ENCODE data around the gene TRIM74.
"Not testable (repeated sequence)": the region's sequence is repeated elsewhere in the genome, so short reads cannot be mapped to it uniquely, and the experiment has no call there.

The TRIM74 gene

DNA sequence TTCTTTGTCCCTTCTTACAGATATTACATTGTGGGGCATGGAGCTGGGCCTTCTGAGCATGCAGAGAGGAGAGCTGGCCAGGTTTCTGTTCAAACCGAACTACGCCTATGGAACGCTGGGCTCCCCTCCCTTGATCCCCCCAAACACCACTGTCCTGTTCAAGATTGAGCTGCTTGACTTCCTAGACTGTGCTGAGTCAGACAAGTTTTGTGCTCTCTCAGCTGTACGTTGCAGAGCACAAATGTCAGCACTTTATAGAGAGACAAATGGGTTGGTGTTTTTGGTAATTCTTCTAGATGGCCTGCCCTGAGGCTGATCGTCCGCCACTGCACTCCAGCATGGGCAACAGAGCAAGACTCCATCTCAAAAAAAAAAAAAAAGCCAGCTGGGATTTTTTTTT, 2.2 kb upstream of the TRIM74 start:
- H4K20me1 ChIP-seq; H3K27ac ChIP-seq; H3K9ac ChIP-seq; H3K4me2 ChIP-seq; H3K4me1 ChIP-seq; H3K36me3 ChIP-seq; H3K27me3 ChIP-seq; H3K4me3 ChIP-seq; H3K9me3 ChIP-seq (replicated peaks in 1 of 11): not testable (repeated sequence)

DNA sequence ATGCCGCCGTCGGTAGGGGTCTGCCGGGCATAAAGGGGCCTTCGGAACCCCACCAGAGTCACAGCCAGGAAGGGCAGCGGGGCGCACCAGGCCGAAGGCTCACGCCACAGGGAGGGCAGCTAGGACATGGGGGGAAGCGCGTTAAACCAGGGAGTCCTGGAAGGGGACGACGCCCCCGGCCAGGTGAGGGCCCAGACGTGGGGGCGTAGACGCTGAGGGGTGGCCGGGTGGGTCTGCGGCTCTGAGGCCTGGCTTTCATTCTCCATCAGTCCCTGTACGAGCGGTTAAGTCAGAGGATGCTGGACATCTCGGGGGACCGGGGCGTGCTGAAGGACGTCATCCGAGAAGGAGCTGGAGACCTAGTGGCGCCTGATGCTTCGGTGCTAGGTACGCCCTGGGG, 422 bp upstream of the TRIM74 start:
- H3K27ac ChIP-seq; H4K20me1 ChIP-seq; H3K9ac ChIP-seq; H3K27me3 ChIP-seq; H3K4me3 ChIP-seq; H3K36me3 ChIP-seq; H3K4me2 ChIP-seq; H3K4me1 ChIP-seq; H3K9me3 ChIP-seq (replicated peaks in 1 of 11): not testable (repeated sequence)

DNA sequence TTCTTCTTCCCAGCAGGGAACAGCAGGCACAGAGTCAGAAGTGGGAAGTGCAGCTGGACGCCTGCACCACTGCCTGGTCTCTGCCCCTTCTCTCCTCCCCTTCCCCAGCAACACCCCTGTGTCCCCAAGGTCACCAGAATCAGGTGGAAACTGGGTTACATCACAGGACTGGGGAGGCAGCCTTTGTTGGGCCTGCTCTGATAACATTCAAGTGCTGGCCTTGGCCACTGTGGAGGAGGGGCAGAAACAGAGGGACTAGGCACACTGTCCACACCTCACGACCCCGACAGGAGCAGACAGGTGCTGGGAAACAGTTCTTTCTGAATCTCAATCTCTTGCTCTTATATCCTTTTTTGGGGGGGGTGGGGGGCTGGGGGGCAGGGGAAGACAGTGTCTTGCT, 2.4 kb downstream of the TRIM74 start:
- not testable (repeated sequence) for H4K20me1 ChIP-seq; H3K9ac ChIP-seq; H3K36me3 ChIP-seq; H3K27me3 ChIP-seq; H3K4me3 ChIP-seq; H3K4me1 ChIP-seq; H3K4me2 ChIP-seq; H3K9me3 ChIP-seq (replicated peaks in 1 of 11); H3K27ac ChIP-seq

DNA sequence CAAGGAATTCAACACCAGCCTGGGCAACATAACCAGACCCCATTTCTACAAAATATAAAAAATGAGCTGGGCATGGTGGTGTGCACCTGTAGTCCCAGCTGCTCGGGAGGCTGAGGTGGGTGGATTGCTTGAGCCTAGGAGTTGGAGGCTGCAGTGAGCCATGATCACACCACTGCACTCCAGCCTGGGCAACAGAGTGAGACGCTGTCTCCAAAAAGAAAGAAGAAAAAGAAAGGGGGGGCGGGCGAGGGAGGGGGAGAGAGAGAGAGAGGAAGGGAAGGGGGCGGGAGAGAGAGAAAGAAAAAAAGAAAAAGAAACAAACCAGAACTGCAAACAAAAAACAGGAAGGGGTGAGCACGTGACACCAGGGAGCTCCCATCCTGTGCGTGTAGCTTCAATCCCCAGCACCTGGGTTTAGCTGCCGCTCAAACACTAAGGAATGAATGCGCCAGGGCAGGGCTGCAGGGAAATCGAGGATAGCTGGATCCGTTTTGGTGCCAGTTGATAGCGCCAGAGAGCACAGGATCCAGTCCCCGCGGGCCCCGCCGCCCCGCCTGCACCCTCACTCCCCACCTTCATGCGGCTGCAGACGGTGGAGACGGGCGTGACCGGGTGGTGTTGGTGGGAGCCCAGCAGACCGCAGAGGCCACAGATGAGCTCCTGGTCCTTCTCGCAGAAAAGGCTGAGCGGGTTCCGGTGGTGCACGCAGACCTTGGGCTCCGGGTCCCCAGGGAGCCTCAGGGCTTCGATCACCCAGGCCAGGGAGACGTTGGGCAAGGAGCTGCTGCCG, 3.9 kb downstream of the TRIM74 start:
- H3K9ac ChIP-seq; H3K36me3 ChIP-seq; H3K27me3 ChIP-seq; H3K4me2 ChIP-seq; H3K4me3 ChIP-seq; H3K9me3 ChIP-seq (replicated peaks in 1 of 11); H4K20me1 ChIP-seq; H3K27ac ChIP-seq; H3K4me1 ChIP-seq: not testable (repeated sequence)

DNA sequence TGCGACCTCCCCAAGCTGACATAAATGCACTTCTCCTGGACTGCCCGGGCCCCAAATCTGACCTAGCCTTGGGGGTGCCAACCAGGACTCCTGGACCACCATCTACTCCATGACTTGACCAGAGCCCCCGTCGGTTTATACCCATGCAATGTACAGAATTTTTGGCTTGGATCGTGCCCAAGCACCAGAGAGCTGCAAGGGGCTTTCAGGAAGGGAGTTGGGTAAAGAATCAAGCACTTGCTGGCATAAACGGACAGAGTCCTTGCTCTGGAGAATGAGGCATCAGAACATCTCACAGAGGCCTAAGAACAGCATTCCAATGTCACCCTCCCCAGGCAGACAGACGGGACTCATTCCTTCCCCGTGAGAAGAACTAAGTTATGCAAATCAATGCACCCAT, 6.2 kb downstream of the TRIM74 start:
- H3K36me3 ChIP-seq; H4K20me1 ChIP-seq; H3K27me3 ChIP-seq; H3K27ac ChIP-seq; H3K9ac ChIP-seq; H3K4me2 ChIP-seq; H3K4me1 ChIP-seq; H3K9me3 ChIP-seq (replicated peaks in 1 of 11); H3K4me3 ChIP-seq: not testable (repeated sequence)

DNA sequence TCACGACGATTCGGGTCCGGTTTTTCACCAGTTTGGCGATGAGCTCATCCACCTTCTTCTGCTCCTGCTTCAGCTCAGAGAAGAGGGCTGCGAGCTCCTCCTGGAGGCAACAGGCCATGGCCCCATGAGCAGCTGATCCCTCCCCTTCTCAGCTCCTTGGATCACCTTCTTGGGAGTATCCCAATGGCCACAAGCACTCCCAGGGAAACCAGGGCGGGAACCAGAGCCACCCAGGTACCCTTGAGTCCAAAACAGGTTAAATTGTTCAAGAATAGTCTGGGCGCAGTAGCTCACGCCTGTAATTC, 8.0 kb downstream of the TRIM74 start:
- H3K4me2 ChIP-seq, result not testable (repeated sequence)

DNA sequence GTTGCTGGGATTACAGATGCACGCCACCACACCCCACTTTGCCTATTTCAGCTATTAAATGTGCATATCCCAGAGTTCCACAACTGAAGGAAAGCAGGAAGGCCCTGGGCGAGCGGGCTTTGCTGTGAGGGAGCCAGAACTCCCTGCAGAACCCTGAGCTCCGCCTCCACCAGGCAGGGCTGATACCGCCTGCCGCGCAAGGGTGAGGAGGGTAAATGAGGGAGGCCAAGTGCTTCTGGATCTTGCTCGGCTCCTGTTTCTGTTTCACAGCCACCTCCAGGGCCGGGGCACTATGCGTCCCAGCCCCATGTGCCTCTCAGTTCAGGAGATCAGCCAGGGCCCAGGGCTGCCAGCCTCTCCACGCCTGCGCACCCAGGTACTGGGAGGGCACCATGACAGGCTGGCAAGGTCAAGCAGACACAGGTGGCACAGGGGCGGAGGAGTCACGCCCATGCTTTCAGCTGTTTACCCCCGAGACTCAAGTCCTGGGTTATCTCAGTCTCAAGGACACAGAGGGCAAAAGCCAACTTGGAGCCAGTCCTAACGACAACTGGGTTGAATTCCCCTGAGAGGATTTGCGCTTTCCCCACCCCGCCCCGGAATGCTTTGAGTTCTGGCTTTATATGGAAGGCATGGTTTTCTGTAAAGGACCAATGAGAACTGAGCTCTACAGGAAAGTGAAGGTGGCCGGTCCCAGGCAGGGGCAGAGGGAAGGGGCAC, 8.5 kb downstream of the TRIM74 start:
- H3K27ac ChIP-seq; H3K9ac ChIP-seq; H4K20me1 ChIP-seq; H3K4me2 ChIP-seq; H3K4me1 ChIP-seq; H3K4me3 ChIP-seq; H3K27me3 ChIP-seq; H3K9me3 ChIP-seq (replicated peaks in 1 of 11); H3K36me3 ChIP-seq: not testable (repeated sequence)

More for the DNA sequence above, 8.0 kb downstream of the TRIM74 start:
- not testable (repeated sequence) for H4K20me1 ChIP-seq; H3K9ac ChIP-seq; H3K4me3 ChIP-seq; H3K9me3 ChIP-seq (replicated peaks in 1 of 11); H3K27me3 ChIP-seq; H3K36me3 ChIP-seq; H3K27ac ChIP-seq; H3K4me1 ChIP-seq

DNA sequence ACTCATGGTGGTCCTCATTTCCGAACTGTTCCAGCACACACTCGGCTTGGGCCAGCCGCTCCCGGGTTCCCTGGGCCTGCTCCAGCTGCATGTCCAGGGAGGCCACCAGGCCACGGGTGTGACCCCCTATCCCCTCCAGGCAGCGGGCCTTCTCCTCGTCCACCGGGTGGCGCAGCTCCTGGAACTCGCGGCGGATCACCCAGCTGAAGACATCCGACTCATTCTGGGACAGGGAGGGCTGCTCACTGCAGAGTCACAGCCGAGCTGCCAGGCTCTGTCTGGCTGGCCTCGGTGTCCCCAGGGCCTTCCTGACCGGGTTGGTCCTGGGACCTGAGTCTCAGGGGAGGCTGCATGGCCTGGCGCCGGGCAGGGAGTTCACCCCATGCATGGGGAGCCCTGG, 9.2 kb downstream of the TRIM74 start:
- not testable (repeated sequence) for H4K20me1 ChIP-seq; H3K4me2 ChIP-seq; H3K4me3 ChIP-seq; H3K4me1 ChIP-seq; H3K27me3 ChIP-seq; H3K36me3 ChIP-seq; H3K27ac ChIP-seq; H3K9me3 ChIP-seq (replicated peaks in 1 of 11); H3K9ac ChIP-seq

DNA sequence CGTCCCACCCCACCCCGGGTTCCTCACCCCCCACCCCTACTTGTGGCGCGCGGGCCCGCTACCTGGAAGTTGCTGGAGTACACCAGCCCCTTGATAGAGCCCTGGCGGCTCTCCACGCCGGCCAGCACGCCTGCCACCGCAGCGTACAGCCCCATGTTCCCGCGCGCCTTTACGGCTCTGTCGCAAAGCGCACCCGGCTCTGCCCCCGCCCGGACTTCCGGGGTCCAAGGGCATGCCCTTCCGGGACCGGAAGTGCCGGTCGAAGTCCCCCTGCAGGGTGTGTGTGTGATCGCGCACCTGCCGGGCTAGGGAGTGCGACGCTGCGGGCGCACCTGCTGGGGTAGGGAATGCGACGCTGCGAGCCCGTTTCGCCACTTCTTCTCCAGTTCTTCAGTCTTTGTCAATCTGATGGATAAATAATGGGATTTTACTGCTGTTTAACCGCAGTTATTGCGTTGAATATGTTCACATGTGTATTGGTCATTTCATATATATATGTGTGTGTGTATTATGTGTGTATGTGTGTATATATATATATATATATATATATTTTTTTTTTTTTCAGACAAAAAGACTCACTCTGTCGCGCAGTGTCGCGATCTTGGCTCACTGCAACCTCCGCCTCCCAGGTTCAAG, 14.6 kb downstream of the TRIM74 start:
- H3K9ac ChIP-seq; H4K20me1 ChIP-seq; H3K9me3 ChIP-seq (replicated peaks in 1 of 11); H3K27ac ChIP-seq; H3K4me1 ChIP-seq; H3K27me3 ChIP-seq; H3K36me3 ChIP-seq; H3K4me2 ChIP-seq: not testable (repeated sequence)
- peak overlapping the region in 2 of 10 experiments; percentile 33 to 46; a peak in 2 of 20 replicates for H3K4me3 ChIP-seq

DNA sequence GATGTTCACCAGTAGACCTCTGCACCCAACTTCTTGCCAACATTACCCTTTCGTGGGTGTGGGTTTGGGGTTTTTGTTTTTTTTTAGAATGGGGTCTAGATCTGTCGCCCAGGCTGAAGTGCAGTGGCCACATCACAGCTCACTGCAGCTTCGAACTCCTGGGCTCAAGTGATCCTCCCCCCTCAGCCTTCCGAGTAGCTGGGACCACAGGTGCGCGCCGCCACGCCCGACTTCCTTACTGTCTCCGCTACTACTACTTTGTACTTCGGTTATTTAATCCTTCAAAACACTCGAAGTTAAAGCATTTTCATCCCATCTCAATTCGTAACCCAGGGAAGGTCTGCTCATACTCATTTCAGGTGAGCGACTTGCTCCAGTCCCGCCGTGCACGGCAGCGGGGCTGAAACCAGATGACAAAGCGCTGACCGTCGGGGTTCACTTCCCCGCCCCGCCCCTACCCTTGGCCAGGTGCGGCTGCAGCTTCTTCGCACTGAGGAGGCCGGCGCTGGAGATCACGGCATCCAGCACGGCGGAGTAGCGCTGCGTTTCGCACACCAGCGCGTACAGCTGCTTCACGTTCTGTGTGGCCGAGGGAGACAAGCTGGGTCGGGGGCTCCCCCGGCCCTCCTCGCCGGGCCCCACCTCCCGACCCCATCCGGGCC, 15.2 kb downstream of the TRIM74 start:
- peak overlapping the region; percentile 51 to 77 (median 69); a peak in 18 of 22 replicates for H3K4me2 ChIP-seq

DNA sequence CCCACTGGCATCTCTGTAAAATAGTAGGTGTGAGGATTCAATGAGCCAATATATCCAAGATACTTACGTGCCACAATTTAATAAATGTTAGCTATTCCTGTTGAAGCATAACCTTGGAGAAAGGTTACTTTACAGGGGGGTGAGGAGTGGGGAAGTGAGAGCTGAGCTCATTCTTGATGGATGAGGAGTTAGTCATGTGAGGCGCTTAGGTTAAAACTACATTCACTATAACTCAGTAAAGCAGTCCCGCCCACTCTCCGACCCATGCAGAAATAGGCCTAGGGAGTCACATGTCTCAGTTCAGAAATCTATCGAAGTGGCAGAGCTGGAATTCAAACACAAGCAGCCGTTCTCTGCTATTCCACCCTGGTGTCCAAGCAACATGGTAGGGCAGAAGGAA, 18.8 kb downstream of the TRIM74 start:
- H3K27ac ChIP-seq, result not testable (repeated sequence)
- H4K20me1 ChIP-seq, result peaks cover 0 to 32% (median 15%) of the 10 kb centered on the region in 11 experiments; a peak in 14 of 22 replicates

More for the DNA sequence above, 15.2 kb downstream of the TRIM74 start:
- H3K9me3 ChIP-seq (replicated peaks in 1 of 11); H3K36me3 ChIP-seq; H4K20me1 ChIP-seq; H3K27ac ChIP-seq; H3K27me3 ChIP-seq; H3K4me1 ChIP-seq: not testable (repeated sequence)
- H3K9ac ChIP-seq, result peak overlapping the region in 7 of 11 experiments; percentile 46 to 67 (median 55); a peak in 6 of 22 replicates
- H3K4me3 ChIP-seq, result peak overlapping the region; percentile 29 to 66 (median 54); a peak in 19 of 20 replicates

DNA sequence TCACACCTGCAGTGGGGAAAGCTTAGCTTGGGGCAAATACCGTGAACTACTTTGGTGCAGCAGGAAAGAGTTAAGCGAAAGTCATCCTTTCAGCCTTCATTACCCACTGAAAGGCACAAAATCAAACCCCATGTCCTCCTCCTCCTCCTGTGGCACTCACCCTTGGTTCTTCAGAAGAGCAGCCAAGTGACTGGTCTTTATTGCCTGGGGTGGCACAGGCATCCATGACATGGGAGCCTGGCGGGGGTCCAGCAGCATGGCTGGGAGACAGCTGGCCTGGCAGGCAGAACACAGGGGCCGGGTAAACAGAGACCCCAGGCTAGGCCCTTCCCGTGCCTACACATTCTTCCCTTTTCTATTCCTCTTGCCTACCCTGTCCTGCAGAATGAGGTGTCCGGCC, 19.6 kb downstream of the TRIM74 start:
- H3K4me2 ChIP-seq, result not testable (repeated sequence)

More for the DNA sequence above, 18.8 kb downstream of the TRIM74 start:
- not testable (repeated sequence) for H3K4me3 ChIP-seq; H3K4me2 ChIP-seq; H3K27me3 ChIP-seq; H3K9me3 ChIP-seq (replicated peaks in 1 of 11); H3K9ac ChIP-seq; H3K4me1 ChIP-seq
- peaks cover 14 to 32% (median 22%) of the 10 kb centered on the region in 11 experiments; a peak in 17 of 22 replicates for H3K36me3 ChIP-seq

DNA sequence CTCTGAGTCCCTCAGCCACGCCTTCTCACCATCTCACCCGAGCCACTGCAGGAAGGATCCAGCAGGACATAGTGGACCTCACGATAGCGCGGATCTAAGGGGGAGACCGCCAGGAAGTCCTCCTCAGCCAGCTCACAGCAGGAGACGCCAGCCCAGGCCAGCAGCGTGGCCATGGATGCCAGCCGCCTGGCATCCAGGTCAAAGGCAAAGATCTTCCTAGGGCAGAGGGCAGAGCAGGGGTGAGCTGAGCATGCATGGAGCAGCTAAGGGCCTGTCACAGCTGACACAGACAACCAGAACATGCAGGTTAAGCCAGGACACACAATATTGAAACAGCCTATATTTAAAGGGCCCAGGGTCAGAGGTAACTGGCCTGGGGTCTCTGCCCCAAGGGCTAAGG, 20.0 kb downstream of the TRIM74 start:
- H3K4me2 ChIP-seq, H3K27ac ChIP-seq: not testable (repeated sequence)
- peaks cover 14 to 35% (median 23%) of the 10 kb centered on the region in 11 experiments; a peak in 17 of 22 replicates for H3K36me3 ChIP-seq

More for the DNA sequence above, 19.6 kb downstream of the TRIM74 start:
- H3K9me3 ChIP-seq (replicated peaks in 1 of 11); H3K27ac ChIP-seq; H3K27me3 ChIP-seq; H3K4me3 ChIP-seq; H3K9ac ChIP-seq; H3K4me1 ChIP-seq: not testable (repeated sequence)
- Histone ChIP-seq H3K36me3 (peaks cover 14 to 35% (median 23%) of the 10 kb centered on the region in 11 experiments; a peak in 17 of 22 replicates), H4K20me1 (peaks cover 0 to 40% (median 17%) of the 10 kb centered on the region in 11 experiments; a peak in 14 of 22 replicates)

More for the DNA sequence above, 20.0 kb downstream of the TRIM74 start:
- peaks cover 0 to 43% (median 20%) of the 10 kb centered on the region in 11 experiments; a peak in 14 of 22 replicates for H4K20me1 ChIP-seq
- not testable (repeated sequence) for H3K4me3 ChIP-seq; H3K9ac ChIP-seq; H3K27me3 ChIP-seq; H3K4me1 ChIP-seq; H3K9me3 ChIP-seq (replicated peaks in 1 of 11)

Measured in BLaER1 treated with 17β-estradiol and CSF1 and Interleukin-3, amounts not matched to agents 10 nM and 100 nM (cell line).